Endometrial microvascular endothelial cells (primary cell): ENCODE results near the gene RTBDN. TPM values are rescaled to one million over a fixed set of nuclear protein-coding genes. Genes with fewer than 3 reads are reported as not detected.

Experiments used
- in situ Hi-C: cut with HindIII; loops from 2 replicates; pipeline ENCODE4 v1.10.0; 2017; ENCODE audit warnings: low sequenced_read_pairs, low pct_unique_long_range_greater_than_20kb; ENCODE audit errors: inconsistent ontology term
- total RNA-seq: library from RNA; depleted of rRNA; stranded (reverse); fragments of >200 nt; gene quantifications from one replicate; pipeline ENCODE4 v1.2.3, GENCODE V29; 2015; ENCODE audit errors: inconsistent ontology term

RTBDN gene
- total RNA-seq, 1 donor from 2014 or later, result not detected

DNA sequence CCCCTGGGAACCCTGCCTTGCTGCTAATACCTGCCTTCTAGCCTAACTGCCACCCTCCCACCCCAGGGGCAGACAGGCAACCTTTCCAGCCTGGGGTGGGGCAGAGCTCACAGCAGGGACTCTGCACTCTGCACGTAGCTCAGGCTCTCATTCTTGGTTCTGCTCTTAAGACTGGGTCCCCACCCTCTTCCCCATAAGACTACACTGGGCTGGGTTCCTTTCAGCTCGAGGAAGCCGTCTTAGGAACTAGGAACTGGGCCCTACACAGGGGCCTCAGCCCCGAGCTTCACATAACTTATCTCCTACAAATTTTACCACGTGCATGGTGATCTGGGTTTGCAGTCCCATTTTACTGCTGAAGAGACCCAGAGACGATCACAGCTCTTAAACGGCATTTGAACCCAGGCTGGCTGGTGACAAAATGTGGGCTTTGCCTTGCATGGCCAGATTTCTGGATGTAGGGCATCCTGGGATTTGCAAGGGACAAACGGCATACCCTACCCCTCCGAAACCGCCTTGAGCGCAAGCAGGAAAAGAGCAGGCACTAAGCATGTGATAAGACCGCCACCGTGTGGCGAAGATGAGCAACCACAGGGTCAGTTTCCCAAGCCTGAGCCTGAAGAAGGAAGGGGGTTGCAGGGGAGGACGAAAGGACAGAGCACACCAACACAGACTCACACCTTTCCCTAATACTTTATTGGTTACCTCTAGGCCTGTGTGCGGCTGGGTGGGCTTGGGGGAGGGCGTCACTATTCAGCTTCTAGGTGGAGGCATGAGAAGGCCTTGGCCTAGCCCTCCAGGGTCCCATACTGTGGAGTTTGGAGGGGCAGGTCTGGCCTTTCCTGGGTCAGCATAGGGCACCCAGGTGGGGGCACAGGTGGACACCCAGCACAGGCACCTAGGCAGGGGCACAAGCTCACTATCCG lies 38.0 kb downstream of the RTBDN start:
- in situ Hi-C loops, result no loop called here

DNA sequence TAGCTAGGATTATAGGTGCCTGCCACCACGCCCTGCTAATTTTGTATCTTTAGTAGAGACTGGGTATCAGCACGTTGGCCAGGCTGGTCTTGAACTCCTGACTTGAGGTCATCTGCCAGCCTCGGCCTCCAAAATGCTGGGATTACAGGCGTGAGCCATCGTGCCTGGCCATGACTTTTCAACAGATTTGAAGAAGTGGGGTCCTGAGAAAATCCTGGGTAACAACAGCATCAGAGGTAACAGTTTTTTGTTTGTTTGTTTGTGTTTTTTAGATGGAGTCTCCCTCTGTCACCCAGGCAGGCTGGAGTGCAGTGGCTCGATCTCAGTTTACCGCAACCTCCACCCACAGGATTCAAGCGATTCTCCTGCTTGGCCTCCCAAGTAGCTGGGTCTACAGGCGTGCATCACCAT lies 39.4 kb downstream of the RTBDN start:
- in situ Hi-C loops, result no loop called here

DNA sequence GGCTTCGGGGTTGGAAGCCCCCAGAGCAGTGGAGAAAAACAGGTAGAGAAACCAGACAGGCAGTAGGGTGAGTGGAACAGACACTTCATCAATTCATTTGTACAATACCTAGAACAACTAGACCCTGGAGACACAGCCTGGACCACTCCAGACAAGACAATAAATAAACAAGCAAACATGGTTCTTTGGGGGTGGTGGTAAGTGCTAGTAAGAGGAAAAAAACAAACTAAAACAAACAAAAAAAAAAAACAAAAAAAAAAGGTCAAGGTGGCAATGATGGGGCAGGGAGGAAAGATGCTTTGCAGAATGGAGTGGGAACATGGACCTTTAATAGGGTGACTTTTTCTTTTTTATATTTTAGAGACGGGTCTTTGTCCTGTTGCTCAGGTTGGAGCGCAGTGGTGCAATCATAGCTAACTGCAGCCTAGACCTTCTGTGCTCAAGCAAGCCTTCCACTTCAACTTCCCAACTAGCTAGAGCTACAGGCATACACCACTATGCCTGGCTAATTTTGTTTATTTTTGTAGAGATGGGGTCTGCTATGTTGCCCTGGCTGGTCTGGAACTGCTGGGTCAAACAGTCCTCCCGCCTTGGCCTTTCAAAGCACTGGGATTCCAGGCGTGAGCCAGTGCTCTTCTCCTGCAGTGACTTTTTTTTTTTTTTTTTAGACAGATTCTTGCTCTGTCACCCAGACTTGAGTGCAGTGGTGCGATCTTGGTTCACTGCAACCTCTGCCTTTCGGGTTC lies 40.0 kb downstream of the RTBDN start:
- in situ Hi-C loops, result no loop called here

DNA sequence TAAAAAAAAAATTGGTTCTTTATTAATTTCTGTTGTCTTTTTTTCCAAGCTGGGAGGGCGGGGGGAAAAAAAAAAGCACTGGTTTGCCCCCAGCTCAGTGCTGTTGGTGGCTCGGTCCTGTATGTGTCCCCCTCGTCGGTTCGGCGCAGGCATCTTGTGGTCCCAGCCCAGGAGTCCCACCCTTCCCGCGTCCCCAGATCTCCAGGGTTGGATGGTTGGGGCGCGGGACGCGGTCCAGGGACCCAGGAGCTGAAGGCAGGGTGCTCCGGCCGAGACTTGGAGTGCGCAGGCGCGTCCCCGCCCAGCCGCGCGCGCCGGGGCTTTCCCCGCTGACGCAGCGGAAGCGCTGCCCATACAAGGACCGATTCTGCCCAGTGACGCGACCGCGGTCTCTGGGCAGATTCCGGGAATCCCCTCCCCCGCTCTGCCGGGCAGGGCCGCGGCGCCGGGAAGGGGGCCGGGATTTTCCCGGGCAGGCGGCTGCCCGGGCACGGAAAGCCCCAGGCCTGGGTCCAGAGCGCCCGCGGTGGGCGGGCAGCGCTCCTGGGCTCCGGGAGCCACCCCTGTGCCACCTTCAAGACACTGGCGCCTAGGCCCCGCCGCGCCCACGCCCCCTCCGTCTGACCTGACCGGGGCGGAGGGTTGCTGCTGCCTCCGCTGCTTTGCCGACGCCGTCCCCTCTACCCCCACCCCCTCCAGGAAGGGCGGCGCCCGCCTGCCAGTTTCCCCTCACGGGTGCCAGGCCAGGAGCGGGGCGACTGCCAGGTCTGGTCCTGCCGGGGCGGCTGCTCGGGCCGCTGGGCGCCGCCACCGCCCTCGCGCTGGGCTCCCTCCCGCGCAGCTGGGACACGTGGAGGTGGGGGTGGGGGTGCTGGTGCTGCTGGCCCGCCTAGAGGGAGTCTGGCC lies 40.8 kb downstream of the RTBDN start:
- in situ Hi-C loops, result no loop called here

DNA sequence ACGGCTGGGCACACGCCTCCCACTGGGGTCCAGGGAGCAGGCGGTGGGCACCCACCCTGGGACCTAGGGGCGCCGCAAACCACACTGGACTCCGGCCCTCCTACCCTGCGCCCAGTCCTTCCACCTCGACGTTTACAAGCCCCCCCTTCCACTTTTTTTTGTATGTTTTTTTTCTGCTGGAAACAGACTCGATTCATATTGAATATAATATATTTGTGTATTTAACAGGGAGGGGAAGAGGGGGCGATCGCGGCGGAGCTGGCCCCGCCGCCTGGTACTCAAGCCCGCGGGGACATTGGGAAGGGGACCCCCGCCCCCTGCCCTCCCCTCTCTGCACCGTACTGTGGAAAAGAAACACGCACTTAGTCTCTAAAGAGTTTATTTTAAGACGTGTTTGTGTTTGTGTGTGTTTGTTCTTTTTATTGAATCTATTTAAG lies 41.5 kb downstream of the RTBDN start:
- in situ Hi-C loops, result no loop called here

DNA sequence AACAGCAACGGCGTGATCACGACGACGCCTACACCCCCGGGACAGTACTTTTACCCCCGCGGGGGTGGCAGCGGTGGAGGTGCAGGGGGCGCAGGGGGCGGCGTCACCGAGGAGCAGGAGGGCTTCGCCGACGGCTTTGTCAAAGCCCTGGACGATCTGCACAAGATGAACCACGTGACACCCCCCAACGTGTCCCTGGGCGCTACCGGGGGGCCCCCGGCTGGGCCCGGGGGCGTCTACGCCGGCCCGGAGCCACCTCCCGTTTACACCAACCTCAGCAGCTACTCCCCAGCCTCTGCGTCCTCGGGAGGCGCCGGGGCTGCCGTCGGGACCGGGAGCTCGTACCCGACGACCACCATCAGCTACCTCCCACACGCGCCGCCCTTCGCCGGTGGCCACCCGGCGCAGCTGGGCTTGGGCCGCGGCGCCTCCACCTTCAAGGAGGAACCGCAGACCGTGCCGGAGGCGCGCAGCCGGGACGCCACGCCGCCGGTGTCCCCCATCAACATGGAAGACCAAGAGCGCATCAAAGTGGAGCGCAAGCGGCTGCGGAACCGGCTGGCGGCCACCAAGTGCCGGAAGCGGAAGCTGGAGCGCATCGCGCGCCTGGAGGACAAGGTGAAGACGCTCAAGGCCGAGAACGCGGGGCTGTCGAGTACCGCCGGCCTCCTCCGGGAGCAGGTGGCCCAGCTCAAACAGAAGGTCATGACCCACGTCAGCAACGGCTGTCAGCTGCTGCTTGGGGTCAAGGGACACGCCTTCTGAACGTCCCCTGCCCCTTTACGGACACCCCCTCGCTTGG lies 42.1 kb downstream of the RTBDN start:
- in situ Hi-C loops, result no loop called here

DNA sequence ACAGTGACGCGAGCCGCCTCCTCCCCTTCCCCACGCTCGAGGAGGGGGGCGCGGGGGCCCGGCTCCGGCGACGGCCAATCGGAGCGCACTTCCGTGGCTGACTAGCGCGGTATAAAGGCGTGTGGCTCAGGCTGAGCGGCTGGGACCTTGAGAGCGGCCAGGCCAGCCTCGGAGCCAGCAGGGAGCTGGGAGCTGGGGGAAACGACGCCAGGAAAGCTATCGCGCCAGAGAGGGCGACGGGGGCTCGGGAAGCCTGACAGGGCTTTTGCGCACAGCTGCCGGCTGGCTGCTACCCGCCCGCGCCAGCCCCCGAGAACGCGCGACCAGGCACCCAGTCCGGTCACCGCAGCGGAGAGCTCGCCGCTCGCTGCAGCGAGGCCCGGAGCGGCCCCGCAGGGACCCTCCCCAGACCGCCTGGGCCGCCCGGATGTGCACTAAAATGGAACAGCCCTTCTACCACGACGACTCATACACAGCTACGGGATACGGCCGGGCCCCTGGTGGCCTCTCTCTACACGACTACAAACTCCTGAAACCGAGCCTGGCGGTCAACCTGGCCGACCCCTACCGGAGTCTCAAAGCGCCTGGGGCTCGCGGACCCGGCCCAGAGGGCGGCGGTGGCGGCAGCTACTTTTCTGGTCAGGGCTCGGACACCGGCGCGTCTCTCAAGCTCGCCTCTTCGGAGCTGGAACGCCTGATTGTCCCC lies 42.9 kb downstream of the RTBDN start, which contains the start of gene JUNB:
Gene JUNB, plus strand, starts transcription at position 142 of the 706 bp plus-strand sequence. Its CDS starts 286 bp downstream, at position 428.
- in situ Hi-C loops, result no loop called here

DNA sequence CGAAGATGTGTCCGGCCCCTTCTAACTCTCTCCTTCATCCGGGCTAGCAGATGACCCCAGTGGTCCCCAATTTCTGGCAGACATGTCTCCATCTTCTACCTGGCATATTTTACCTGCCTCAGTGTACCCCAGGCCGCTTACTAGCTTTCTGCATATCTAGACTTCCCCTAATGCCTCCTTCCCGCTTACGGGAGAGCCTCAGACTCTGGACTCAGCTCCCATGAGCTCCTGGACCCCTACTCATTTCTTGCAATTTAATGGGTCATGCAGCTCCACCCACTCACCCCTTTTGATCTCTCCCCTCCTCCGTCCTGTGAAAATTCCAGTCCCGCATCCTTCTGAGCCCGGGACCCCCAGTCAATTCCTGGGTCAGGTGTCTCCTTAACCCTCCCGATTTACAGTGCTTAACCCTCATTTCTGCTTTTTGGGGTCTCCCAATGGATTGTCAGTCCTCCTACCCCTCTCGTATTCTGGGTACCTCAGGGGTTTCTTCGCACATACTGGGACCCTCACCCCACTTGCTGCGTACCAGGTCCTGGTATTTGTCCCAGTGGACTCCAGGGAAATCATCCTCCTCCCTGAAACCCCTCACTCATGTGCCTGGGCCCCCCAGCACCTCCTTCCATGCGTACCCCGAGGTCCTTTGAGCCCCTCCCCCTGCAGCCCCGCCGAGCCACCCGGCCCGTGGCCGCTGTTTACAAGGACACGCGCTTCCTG lies 43.6 kb downstream of the RTBDN start:
- in situ Hi-C loops, result no loop called here

DNA sequence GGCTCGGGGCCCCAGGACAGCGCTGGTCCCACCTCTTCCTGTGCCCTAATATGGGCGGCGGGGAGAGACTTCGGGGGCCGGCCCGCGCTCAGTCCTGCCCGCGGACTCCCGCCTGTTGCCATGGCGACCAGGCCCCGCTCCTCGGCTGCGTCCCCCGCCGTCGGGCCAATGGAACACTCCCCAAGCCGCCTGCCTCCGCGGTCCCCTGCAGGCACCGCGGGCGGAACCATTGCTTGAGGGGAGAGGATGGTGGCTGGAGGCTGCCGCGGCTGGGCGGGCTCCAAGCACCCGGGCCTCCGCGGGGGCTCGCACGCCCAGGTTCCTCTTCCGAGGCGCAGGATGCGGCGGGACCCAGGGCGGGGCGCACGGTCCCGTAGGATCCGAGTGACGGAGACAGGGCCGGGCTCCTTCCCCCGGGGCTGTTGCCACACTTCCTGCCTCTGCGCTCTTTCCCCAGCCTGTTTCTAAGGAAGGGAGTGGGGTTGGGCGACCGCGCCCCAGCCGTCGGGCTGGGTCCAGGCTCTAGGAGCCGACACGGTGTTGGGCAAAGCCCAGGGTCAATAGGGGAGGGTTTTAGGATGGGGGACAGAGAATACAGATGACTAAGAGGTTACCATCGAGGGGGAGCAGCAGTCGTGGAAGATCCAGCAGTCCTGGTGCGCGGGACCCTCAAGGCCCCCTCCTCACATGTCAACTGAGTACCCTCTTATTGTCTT lies 44.3 kb downstream of the RTBDN start:
- in situ Hi-C loops, result no loop called here

DNA sequence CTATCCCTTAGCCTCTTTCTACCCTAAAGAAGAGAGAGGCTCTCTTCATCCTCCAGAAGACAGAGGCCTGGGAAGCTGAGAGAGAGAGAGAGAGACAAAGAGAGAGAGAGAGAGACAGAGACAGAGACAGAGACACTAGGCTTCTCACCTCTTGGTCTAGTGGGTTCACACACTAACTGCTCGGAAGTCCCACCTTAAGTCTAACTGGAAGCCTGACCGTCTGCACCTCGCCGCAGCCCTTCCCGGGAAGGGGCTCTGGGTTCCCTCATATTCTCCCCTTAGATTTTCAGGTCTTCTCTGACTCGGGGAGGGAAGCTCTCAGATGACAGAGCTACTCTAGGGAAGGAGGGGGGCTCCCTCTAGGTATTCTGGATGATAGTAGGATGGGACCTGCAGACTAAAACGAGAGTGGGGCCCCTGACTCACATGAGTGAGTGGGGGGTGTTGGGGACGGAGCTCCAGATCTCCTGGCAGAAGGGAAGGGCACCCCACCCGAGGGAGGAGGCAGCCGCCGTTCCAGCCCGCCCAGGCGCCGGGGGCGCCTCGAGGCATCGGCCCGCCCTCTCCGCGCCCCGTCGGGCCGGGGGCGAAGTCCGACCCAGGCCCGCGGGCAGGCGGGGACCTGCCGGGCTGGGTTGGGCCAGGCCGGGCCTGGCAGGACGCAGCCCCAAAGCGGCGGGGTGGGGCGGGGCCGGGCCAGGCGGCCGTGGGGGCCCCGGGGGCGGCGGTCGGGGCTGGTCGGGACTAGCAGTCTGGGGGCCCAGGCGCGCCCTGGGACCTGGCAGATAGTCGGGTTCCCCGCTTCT lies 45.1 kb downstream of the RTBDN start:
- in situ Hi-C loops, result no loop called here

DNA sequence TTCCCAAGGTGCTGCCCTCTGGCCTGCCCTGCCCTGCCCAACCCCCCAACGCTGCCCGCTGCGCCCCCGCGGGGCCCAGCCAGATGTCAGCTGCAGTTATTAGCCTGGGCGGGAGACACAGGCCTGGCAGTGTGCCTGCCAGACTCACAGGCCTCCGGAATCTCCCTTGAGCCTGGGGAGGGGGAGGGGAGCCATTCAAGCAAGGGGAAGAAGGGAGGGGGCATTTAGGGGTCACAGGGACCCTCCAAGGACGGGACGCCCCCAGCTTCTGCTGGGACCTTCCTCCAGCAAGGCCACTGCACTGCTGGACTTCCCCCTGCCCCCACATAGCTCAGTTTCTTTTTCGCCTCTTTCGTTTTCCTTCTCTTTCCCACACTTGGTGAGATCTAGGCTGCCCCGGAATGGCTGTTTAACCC lies 45.7 kb downstream of the RTBDN start:
- in situ Hi-C loops, result no loop called here

DNA sequence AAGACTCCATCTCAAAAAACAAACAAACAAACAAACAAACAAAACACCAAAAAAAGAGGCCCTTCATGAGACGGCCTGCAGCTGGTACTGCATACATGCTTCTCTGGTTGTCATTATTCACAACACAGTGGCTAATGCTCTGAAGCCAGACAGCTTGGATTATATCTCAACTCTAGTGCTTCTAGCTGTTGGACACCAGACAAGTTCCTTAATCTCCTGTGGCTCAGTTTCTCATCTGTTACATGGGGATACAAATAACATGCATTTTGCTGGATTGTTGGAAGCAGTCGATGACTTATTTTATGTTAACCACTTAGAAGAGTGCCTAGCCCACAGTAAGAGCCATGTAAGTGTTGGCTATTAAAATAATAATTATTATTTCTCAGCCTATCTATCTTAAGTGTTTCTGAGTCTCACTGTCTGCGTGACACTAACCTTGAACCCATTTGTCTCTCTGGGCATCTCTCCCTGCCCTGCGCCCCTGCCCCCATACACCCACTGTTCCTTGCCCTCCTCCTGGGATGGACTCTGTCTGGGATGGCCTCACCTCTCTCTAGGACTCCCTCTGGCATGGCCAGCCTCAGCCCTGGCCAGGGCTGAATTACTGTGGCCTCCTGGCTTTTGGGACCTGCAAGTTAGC lies 46.2 kb downstream of the RTBDN start:
- in situ Hi-C loops, result no loop called here

DNA sequence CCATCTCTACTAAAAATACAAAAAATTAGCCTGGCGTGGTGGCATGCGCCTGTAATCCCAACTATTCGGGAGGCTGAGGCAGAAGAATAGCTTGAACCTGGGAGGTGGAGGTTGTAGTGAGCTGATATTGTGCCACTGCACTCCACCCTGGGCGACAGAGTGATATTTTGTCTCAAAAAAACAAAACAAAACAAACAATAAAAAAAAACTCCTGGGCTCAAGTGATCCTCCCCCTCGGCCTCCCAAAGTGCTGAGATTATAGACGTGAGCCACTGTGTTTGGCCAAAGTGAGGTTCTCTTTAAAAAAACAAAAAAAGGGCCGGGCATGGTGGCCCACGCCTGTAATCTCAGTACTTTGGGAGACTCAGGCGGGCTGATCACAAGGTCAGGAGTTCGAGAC lies 46.9 kb downstream of the RTBDN start:
- in situ Hi-C loops, result no loop called here

DNA sequence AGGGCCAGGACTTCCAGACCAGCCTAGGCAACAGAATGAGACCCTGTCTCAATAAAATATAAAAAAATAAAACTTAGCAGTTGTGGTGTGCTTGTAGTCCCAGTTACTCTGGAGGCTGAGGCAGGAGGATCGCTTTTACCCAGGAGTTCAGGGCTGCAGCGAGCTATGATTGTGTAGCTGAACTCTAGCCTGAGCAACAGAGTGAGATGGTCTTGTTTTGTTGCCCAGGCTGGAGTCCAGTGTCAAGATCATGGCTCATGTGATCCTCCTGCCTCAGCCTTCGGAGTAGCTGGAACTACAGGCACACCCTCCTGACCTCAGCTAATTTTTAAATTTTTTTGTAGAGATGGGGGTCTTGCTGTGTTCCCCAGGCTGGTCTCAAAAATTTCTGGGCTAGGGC lies 47.4 kb downstream of the RTBDN start:
- in situ Hi-C loops, result no loop called here

DNA sequence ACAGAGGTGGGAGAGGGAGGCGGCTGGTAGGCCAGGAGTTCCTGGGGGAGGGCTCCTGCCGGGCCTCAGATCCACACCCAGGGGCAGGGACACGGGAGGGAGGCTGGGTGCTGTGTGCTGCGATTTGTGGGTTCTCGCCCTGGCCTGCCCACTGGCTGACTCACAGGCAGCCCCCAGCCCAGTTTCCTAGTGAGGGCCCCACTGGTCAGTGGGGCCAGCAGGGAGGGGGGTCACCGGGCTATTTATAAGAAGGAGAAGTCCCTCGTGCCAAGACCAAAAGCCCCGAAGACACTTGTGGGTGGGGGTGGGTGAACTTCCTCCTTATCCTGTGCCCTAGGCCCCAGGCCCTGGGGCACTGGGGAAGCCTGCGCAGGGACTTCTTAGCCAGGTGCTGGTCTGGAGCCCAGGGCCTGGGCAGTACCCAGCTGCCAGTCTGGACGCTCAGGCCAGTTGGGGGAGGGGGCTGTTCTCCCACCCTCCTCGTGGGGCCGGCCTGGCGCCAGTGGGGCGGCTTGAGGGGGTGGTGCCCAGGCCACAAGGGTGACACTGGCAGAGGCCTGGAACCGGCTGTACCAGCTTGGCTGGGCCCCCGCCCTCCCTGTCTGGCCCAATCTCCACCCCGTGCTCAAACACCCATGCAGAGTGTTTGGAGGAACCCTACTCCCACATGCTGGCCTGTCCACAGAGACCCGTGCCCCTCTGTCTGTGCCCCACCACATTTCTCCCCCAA lies 48.1 kb downstream of the RTBDN start:
- in situ Hi-C loops, result no loop called here
